ENCODE data around the gene FCN2. TPM values are rescaled to one million over a fixed set of nuclear protein-coding genes. Genes with fewer than 3 reads are reported as not detected.
"Not testable (repeated sequence)": the region's sequence is repeated elsewhere in the genome, so short reads cannot be mapped to it uniquely, and the experiment has no call there.

Gene FCN2
- total RNA-seq, 1 donor from 2014 or later = not detected

GRCh38 chr9:134847138-134847537 is 33.5 kb upstream of the FCN2 start:
- no peak for DNase-seq (ENCODE audit: low read depth in 2 of 2)

DNA sequence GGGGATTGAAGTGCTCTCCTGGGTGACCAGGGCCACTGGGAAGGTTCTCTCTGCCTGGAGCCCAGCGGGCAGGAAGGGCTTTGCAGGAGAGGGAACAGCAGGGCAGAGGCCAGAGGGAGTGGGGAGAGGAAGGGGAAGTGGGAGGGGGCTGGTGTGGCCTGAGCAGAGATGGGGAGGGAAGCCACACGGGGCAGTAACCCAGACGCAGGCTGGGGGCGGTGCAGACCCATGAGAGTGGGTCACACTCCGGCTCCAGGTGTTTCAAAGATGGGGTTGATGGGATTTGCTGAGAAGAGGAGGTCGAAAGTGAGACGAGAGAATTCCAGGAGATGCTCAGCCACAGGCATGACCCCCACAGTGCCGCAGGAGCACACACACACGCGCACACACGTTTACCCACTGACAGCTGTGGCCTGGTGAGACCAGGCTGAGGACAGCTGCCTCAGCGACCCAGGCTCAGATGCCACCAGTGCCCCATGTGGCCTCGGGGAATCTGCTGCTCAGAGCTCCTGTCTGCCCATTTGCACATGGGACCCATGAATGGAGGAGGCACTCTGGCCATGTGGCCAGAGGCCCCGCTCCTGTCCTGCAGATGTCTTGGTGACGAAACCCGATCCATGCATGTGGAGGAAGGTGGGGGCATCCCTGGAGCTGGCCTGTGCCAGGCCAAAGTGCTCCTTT is 32.7 kb upstream of the FCN2 start:
- DNase-seq (ENCODE audit: low read depth in 2 of 2) = no peak

DNA sequence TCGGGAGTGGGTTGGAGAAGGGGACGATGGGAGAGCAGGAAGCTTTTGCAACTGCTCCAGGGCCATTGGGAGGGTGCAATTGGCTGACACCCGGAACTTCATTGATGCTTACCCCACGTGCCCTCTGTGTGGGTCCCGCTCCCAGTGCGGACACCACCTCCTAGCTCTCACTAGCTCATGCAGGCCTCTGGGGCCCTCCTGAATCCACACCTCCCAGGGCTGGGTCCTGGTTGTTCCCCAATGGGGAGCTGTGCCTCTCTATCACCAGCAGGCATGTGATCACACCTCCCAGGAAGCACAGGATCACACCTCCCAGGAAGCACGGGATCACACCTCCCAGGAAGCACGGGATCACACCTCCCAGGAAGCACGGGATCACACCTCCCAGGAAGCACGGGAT is 32.1 kb upstream of the FCN2 start:
- DNase-seq (ENCODE audit: low read depth in 2 of 2) = no peak

GRCh38 chr9:134850611-134851010 is 30.0 kb upstream of the FCN2 start:
- no peak for DNase-seq (ENCODE audit: low read depth in 2 of 2)

DNA sequence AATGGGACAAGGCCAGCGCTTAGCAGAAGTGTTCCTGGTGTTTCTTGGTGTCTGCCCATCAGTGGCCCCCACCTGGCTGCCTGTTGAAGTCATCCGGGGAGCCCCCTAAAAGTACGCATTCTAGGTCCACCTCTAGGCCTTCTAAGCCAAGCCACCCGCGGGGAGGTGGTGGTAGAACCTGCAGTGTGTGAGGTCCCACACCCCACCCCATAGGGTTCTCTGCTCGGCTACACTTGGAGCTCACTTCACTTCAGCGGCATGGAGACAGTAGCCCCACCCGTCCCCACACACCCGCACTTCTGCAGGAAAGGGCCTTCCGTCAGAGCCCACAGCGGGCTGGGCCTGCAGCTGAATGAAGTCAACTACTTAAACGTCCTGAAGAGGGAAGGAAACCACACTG is 29.6 kb upstream of the FCN2 start:
- DNase-seq (ENCODE audit: low read depth in 2 of 2) = no peak

GRCh38 chr9:134852906-134853654 is 27.5 kb upstream of the FCN2 start:
- no peak for DNase-seq (ENCODE audit: low read depth in 2 of 2)

DNA sequence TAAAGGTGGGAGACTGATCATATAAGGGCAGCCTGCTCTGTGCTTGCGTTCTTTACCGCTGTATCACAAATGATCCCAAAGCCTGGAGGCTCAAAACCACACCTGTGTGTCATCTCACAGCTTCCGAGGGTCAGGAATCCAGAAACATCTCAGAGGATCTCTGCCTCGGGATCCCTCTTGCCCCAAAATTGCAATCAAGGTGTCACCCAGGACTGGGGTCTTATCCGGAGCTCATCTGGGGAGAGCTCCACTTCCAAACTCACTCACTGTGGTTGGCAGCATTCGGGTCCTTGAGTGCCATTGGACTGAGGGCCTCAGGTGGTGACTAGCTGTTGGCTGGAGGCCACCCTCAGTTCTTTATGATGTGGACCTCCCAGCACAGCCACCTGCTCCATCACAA is 26.7 kb upstream of the FCN2 start:
- DNase-seq (ENCODE audit: low read depth in 2 of 2) = no peak

DNA sequence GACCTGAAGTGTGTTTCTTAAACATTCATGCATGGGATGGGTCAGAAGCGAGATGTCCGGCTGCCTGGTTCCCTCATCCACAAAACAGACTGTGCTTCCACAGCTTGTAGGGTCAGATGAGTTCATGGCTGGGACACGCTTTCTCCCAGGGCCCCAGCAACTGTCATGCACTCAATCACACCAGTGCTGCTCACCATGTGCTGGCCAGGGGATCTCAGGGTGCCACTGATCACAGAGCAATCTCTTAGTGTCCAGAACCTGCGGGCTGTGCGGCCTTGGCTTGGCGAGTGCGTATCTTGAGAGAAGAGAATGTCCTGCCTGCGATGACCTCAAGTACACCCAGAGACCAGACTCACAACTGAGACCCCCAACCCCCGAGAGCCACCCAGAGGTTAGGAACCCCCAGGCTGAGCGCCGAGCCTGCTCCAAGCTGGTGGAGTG is 26.0 kb upstream of the FCN2 start:
- no peak for DNase-seq (ENCODE audit: low read depth in 2 of 2)

DNA sequence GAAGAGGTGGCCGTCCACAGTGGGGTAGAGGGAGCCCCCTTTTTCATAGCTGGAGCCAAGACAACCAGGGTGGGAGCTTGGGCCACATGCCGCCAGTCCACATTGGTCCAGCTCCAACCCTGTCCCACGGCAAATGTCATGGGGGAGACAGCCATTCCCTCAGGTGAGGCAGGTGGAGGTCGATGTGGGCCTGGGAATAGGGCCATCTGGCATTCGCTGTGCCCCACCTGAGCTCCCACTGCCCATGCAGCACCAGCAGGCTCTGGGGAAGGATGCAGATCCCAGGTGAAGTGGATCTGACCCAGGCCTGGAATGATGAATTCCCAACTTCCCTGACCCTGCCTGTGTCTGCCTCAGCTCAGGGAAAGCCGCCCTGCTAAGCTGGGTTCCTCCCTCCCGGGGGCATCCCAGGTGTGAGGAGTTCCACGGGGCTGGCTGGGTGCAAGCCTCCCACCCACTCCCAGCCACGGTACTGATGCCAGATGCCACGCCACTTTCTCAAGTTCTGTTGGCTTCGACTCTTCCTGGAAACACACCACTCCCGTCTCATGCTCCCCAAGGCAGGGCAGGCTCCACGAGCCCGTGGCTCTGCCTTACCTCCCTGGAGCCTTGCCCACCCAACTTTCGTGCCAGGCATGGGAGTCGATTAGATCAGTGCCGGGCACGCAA is 25.2 kb upstream of the FCN2 start:
- no peak for DNase-seq (ENCODE audit: low read depth in 2 of 2)

GRCh38 chr9:134855900-134856377 is 24.7 kb upstream of the FCN2 start:
- no peak for DNase-seq (ENCODE audit: low read depth in 2 of 2)

GRCh38 chr9:134857451-134857850 is 23.2 kb upstream of the FCN2 start:
- not testable (repeated sequence) for DNase-seq (ENCODE audit: low read depth in 2 of 2)

DNA sequence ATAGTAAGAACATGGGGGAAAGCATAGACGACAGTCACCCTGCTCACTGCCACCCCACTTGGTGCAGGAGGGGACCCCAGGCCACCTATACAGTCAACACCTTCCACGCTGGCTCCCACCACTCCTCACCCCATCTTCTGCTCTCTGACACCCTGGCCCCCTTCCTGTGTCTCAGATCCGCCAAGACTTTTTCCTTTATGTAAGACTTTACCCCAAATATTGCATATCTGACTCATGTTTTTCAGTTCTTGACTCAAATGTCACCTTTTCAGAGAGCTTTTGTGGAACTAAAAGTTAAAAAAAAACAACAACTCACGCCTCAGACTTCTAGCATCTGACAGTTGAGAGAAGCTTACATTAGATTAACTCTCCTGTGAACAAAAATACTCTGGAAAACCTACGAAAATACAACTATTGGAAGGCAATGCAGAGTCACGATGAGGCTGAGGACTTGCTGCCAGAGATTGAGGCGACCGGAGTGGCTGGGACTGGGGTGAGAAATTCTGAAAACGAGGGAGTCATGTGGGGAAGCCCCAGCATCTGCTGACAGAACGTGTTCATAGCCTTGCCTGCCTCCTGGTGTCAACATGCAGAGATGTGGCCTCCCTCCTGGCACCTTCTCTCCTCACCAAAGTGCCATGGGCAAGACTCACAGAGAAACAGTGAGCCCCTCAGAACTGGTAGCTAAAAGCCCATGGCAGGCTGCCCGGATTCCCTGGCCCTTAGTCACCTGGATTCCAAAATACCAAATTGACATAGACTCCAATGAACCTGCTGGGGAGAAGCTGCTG is 22.4 kb upstream of the FCN2 start:
- no peak for DNase-seq (ENCODE audit: low read depth in 2 of 2)

GRCh38 chr9:134860510-134860909 is 20.1 kb upstream of the FCN2 start:
- DNase-seq (ENCODE audit: low read depth in 2 of 2) = no peak

- DNase-seq (ENCODE audit: low read depth in 2 of 2) = no peak
Observed at GRCh38 chr9:134861595-134862334, 18.8 kb upstream of the FCN2 start.

GRCh38 chr9:134863306-134863902 is 17.2 kb upstream of the FCN2 start:
- DNase-seq (ENCODE audit: low read depth in 2 of 2) = no peak

DNA sequence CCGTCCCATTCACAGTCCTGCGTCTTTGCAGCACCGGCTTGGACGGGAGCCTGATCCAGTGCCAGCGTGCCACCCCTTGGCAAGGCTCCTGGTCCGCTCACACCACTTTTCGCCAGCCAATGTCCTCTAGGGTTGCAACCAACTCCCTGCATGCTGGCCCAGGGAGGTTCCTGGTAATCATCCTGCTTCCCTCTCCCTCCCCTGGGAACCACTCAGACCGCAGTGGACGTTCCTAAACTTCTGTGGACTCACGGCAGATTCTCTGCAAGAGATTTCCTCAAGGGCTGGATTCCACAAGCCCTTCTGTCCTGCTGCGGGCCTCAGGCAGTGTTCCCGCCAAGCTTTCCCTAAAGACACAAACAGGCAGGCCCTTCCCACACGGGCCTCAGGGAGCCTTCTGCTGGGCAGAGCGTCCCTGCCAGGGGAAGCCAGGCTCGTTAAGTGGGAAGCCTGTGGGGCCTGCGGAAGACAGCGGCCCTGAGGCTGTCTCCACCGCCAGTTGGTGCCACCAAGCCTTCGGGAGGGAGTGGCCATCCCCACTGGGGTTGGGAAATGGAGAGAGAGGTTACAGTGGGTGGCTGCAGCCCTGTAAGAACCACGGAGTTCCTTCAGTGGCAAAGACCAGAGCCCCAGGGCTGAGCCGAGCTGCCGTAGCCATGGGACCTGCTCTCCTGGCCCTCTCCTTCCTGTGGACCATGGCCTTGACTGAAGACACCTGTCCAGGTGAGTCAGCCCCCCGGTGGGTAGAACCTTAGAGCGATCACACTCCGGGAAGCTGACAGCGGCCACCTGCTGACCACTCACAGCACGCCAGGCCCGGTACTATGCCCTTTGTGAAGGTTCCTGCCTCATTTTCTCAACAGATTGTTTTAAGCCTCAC is 16.4 kb upstream of the FCN2 start:
- DNase-seq (ENCODE audit: low read depth in 2 of 2) = no peak

- DNase-seq (ENCODE audit: low read depth in 2 of 2) = no peak
Observed at GRCh38 chr9:134864821-134865190, 15.8 kb upstream of the FCN2 start.

GRCh38 chr9:134867917-134868750 is 12.5 kb upstream of the FCN2 start:
- no peak for DNase-seq (ENCODE audit: low read depth in 2 of 2)

Data from dermis microvascular lymphatic vessel endothelial cell (primary cell).